ENCODE measurements around the gene TEAD1. TPM values are rescaled to one million over a fixed set of nuclear protein-coding genes. Genes with fewer than 3 reads are reported as not detected.

TEAD1 gene
- total and polyA plus RNA-seq, 9 of the 15 experiments (the other 6 are each of a cell fraction or from before 2014, with no cell fraction given) = 1.7 to 17.7 (median 10.8) TPM

DNA sequence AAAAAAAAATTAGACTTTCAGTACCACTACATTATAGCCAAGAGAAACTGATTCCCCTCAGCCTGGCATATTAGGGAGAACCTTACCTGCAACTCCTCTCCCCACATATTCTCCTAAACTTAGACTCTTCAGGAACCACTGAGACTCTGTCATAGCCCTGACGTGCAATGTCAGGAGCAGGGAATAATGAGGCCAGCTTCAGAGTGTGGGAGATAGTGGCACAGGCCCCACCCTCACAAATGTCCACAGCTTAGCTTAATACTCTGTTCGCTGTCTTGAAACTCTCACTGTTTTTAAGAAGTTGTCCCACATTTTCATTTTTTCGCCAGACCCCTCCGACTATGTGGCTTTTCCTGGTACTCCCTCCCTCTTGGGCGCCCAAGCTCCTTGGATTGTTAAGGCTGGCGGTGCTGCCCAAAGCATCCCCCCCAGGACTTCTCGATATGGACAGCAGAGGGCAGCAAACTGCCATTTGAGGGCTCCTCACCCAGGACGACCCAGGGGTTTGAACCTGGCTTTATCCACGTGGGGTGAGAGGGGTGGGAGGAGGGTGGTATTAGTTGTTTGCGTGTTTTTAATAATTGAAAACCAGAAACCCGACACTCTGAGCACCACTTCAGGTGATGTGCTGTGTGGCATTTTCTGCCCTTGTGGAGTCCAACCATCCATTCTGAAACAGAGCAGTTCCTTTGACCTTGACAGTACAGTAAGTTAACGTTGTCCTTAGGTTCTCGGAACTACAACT lies 289.7 kb downstream of the TEAD1 start (continued):
- no peak for TF ChIP-seq DACH1 (IDR thresholded peaks at IDR 0.05; ENCODE audit: partially characterized antibody)
- TF ChIP-seq, protein P1, sequence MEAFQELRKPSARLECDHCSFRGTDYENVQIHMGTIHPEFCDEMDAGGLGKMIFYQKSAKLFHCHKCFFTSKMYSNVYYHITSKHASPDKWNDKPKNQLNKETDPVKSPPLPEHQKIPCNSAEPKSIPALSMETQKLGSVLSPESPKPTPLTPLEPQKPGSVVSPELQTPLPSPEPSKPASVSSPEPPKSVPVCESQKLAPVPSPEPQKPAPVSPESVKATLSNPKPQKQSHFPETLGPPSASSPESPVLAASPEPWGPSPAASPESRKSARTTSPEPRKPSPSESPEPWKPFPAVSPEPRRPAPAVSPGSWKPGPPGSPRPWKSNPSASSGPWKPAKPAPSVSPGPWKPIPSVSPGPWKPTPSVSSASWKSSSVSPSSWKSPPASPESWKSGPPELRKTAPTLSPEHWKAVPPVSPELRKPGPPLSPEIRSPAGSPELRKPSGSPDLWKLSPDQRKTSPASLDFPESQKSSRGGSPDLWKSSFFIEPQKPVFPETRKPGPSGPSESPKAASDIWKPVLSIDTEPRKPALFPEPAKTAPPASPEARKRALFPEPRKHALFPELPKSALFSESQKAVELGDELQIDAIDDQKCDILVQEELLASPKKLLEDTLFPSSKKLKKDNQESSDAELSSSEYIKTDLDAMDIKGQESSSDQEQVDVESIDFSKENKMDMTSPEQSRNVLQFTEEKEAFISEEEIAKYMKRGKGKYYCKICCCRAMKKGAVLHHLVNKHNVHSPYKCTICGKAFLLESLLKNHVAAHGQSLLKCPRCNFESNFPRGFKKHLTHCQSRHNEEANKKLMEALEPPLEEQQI (IDR thresholded peaks at IDR 0.05) = 0 out of 2 replicates have a peak, but pooled peaks have one; percentile 24
- TF ChIP-seq HEY1 (CRISPR knock-in tag; IDR thresholded peaks at IDR 0.05; ENCODE audit: borderline replicate concordance) = no peak
- TF ChIP-seq CHD2 (IDR thresholded peaks at IDR 0.05; ENCODE audit: low read depth, low read length) = no peak
- no peak for TF ChIP-seq ZNF507 (tag; conservative IDR thresholded peaks at IDR 0.05)
- TF ChIP-seq, protein P2, sequence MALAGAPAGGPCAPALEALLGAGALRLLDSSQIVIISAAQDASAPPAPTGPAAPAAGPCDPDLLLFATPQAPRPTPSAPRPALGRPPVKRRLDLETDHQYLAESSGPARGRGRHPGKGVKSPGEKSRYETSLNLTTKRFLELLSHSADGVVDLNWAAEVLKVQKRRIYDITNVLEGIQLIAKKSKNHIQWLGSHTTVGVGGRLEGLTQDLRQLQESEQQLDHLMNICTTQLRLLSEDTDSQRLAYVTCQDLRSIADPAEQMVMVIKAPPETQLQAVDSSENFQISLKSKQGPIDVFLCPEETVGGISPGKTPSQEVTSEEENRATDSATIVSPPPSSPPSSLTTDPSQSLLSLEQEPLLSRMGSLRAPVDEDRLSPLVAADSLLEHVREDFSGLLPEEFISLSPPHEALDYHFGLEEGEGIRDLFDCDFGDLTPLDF (CRISPR knock-in tag; IDR thresholded peaks at IDR 0.05) = no peak
- TF ChIP-seq, protein P3, sequence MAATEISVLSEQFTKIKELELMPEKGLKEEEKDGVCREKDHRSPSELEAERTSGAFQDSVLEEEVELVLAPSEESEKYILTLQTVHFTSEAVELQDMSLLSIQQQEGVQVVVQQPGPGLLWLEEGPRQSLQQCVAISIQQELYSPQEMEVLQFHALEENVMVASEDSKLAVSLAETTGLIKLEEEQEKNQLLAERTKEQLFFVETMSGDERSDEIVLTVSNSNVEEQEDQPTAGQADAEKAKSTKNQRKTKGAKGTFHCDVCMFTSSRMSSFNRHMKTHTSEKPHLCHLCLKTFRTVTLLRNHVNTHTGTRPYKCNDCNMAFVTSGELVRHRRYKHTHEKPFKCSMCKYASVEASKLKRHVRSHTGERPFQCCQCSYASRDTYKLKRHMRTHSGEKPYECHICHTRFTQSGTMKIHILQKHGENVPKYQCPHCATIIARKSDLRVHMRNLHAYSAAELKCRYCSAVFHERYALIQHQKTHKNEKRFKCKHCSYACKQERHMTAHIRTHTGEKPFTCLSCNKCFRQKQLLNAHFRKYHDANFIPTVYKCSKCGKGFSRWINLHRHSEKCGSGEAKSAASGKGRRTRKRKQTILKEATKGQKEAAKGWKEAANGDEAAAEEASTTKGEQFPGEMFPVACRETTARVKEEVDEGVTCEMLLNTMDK (IDR thresholded peaks at IDR 0.05; ENCODE audit: borderline replicate concordance, insufficient read depth, low read depth, low read length, poor library complexity, severe bottlenecking) = no peak
- TF ChIP-seq, protein P4, sequence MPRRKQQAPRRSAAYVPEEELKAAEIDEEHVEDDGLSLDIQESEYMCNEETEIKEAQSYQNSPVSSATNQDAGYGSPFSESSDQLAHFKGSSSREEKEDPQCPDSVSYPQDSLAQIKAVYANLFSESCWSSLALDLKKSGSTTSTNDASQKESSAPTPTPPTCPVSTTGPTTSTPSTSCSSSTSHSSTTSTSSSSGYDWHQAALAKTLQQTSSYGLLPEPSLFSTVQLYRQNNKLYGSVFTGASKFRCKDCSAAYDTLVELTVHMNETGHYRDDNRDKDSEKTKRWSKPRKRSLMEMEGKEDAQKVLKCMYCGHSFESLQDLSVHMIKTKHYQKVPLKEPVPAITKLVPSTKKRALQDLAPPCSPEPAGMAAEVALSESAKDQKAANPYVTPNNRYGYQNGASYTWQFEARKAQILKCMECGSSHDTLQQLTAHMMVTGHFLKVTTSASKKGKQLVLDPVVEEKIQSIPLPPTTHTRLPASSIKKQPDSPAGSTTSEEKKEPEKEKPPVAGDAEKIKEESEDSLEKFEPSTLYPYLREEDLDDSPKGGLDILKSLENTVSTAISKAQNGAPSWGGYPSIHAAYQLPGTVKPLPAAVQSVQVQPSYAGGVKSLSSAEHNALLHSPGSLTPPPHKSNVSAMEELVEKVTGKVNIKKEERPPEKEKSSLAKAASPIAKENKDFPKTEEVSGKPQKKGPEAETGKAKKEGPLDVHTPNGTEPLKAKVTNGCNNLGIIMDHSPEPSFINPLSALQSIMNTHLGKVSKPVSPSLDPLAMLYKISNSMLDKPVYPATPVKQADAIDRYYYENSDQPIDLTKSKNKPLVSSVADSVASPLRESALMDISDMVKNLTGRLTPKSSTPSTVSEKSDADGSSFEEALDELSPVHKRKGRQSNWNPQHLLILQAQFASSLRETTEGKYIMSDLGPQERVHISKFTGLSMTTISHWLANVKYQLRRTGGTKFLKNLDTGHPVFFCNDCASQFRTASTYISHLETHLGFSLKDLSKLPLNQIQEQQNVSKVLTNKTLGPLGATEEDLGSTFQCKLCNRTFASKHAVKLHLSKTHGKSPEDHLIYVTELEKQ (CRISPR knock-in tag; IDR thresholded peaks at IDR 0.05) = no peak
- TF ChIP-seq CC2D1A (IDR thresholded peaks at IDR 0.05) = peak; percentile 60; the same call in 1 of the 2 replicates
- TF ChIP-seq ZBTB17 (CRISPR knock-in tag; IDR thresholded peaks at IDR 0.05) = no peak
- TF ChIP-seq RB1 (IDR thresholded peaks at IDR 0.05; ENCODE audit: low read depth) = peak; percentile 34; the same call in 1 of the 2 replicates
- no peak for TF ChIP-seq XRCC4 (IDR thresholded peaks at IDR 0.05; ENCODE audit: extremely low read depth, insufficient read depth, insufficient read length)
- no peak for TF ChIP-seq FOXK1 (CRISPR knock-in tag; IDR thresholded peaks at IDR 0.05; ENCODE audit: borderline replicate concordance)
- TF ChIP-seq, protein P5, sequence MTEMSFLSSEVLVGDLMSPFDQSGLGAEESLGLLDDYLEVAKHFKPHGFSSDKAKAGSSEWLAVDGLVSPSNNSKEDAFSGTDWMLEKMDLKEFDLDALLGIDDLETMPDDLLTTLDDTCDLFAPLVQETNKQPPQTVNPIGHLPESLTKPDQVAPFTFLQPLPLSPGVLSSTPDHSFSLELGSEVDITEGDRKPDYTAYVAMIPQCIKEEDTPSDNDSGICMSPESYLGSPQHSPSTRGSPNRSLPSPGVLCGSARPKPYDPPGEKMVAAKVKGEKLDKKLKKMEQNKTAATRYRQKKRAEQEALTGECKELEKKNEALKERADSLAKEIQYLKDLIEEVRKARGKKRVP (CRISPR knock-in tag; IDR thresholded peaks at IDR 0.05) = no peak
- TF ChIP-seq ZNF324 (CRISPR knock-in tag; IDR thresholded peaks at IDR 0.05) = no peak
- TF ChIP-seq MTA3 (IDR thresholded peaks at IDR 0.05; ENCODE audit: borderline replicate concordance) = no peak
